Ascending aorta (tissue), 2 donors: ENCODE results near the gene GPR61. TPM values are rescaled to one million over a fixed set of nuclear protein-coding genes. Genes with fewer than 3 reads are reported as not detected.

Source experiments
- DNase-seq, 2 donors: peaks; one replicate each; pipeline ENCODE4 v3.0.0-alpha.2; 2019; ENCODE audit warnings: low spot score in 2 of 2
- H3K27ac ChIP-seq, 2 donors: fragments of 200-600 bp; sonication (generic); one replicate each; pipeline ENCODE4 v1.5.1; 2016 to 2017; ENCODE audit warnings: mild to moderate bottlenecking in 1 of 2
- H3K27me3 ChIP-seq: fragments of 200-600 bp; sonication (generic); one replicate; pipeline ENCODE4 v1.5.1; 2017
- H3K36me3 ChIP-seq, 2 donors: fragments of 200-600 bp; sonication (generic); one replicate each; pipeline ENCODE4 v1.5.1; 2016
- H3K4me1 ChIP-seq, 2 donors: fragments of 200-600 bp; sonication (generic); one replicate each; pipeline ENCODE4 v1.5.1; 2016 to 2017; ENCODE audit warnings: mild to moderate bottlenecking in 1 of 2
- H3K4me3 ChIP-seq, 2 donors: fragments of 200-600 bp; sonication (generic); one replicate each; pipeline ENCODE4 v1.5.1; 2016 to 2017; ENCODE audit warnings: mild to moderate bottlenecking in 1 of 2
- H3K9me3 ChIP-seq, 2 donors: fragments of 200-600 bp; sonication (generic); one replicate each; pipeline ENCODE4 v1.5.1; 2016
- intact Hi-C: fragments of 100-400 bp; cut with DNase I; formaldehyde crosslinking; loops from one replicate; pipeline ENCODE4 v1.15.1; 2023
- total RNA-seq: library from RNA; depleted of rRNA; stranded (reverse); fragments of >200 nt; gene quantifications from one replicate; pipeline ENCODE4 v1.1.0, GENCODE V29; 2016
- TF ChIP-seq, protein P1 (sequence below), 3 experiments: fragments of 200-600 bp in 2 of 3; fragments of 450-650 bp in 1 of 3; sonication (generic) in 2 of 3; IDR thresholded peaks; one replicate each; pipeline ENCODE4 v1.5.1; 2016 to 2019; ENCODE audit warnings: antibody characterized with exemption in 3 of 3, mild to moderate bottlenecking in 1 of 3, moderate library complexity in 1 of 3

GPR61 gene
- total RNA-seq, 1 donor from 2014 or later: not detected

- Histone ChIP-seq H3K4me3 (no peak overlapping the region), H3K27me3 (no peaks in the 10 kb centered on the region), H3K9me3 (no peaks in the 10 kb centered on the region), H3K4me1 (peaks cover 5 to 19% of the 10 kb centered on the region in 2 donors), H3K36me3 (no peaks in the 10 kb centered on the region), H3K27ac (peak overlapping the region in 1 of 2 donors; percentile 0)
- intact Hi-C loops: no loop called here
- TF ChIP-seq, protein P1, sequence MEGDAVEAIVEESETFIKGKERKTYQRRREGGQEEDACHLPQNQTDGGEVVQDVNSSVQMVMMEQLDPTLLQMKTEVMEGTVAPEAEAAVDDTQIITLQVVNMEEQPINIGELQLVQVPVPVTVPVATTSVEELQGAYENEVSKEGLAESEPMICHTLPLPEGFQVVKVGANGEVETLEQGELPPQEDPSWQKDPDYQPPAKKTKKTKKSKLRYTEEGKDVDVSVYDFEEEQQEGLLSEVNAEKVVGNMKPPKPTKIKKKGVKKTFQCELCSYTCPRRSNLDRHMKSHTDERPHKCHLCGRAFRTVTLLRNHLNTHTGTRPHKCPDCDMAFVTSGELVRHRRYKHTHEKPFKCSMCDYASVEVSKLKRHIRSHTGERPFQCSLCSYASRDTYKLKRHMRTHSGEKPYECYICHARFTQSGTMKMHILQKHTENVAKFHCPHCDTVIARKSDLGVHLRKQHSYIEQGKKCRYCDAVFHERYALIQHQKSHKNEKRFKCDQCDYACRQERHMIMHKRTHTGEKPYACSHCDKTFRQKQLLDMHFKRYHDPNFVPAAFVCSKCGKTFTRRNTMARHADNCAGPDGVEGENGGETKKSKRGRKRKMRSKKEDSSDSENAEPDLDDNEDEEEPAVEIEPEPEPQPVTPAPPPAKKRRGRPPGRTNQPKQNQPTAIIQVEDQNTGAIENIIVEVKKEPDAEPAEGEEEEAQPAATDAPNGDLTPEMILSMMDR (IDR thresholded peaks at IDR 0.05): no peak
- DNase-seq: no peak
Measured at GRCh38 chr1:109570414-109570813, 30.7 kb downstream of the GPR61 start.

DNA sequence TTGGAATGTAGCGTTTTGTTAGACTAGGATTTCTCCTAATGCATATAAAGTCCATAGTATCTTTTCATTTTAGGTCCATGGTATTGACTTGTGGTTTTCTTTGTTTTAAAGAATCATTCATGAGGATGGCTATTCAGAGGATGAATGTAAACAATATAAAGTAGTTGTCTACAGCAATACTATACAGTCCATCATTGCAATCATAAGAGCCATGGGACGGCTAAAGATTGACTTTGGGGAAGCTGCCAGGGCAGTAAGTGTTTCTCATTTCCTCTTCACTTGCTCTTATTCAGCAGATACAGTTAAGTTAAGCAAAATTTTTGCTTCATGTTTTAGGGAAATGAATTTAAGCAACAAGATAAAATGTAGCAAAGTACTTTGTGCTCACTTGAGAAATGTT is 34.1 kb downstream of the GPR61 start:
- intact Hi-C loops: no loop called here
- Histone ChIP-seq H3K27ac (no peak overlapping the region), H3K36me3 (peaks cover 5 to 6% of the 10 kb centered on the region in 2 donors), H3K4me3 (no peak overlapping the region), H3K4me1 (peaks cover 3 to 13% of the 10 kb centered on the region in 2 donors), H3K9me3 (no peaks in the 10 kb centered on the region), H3K27me3 (no peaks in the 10 kb centered on the region)
- DNase-seq: no peak
- TF ChIP-seq, protein P1 (IDR thresholded peaks at IDR 0.05): no peak

DNA sequence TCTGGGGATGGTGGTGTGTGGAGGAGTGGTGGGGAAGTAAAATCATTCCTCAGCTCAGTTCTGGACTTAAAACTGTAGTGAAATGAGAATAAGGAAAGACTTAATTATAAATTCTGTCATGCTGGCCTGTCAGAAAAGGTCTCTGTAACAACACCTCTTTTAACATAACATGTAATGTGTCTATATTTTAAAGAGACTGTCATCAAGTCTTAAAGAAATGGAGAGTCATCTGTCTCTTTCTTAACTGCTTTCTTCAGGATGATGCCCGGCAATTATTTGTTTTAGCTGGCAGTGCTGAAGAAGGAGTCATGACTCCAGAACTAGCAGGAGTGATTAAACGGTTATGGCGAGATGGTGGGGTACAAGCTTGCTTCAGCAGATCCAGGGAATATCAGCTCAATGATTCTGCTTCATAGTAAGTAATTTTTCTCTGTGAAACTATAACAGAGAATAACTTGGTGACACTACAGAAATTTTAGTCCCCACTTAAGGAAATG is 39.3 kb downstream of the GPR61 start:
- Histone ChIP-seq H3K9me3 (no peaks in the 10 kb centered on the region), H3K27me3 (no peaks in the 10 kb centered on the region), H3K27ac (peak overlapping the region; percentile 77 to 79), H3K4me1 (peaks cover 3 to 14% of the 10 kb centered on the region in 2 donors), H3K36me3 (peaks cover 15 to 46% of the 10 kb centered on the region in 2 donors), H3K4me3 (no peak overlapping the region)
- TF ChIP-seq, protein P1 (IDR thresholded peaks at IDR 0.05): no peak
- intact Hi-C loops: no loop called here
- no peak for DNase-seq

DNA sequence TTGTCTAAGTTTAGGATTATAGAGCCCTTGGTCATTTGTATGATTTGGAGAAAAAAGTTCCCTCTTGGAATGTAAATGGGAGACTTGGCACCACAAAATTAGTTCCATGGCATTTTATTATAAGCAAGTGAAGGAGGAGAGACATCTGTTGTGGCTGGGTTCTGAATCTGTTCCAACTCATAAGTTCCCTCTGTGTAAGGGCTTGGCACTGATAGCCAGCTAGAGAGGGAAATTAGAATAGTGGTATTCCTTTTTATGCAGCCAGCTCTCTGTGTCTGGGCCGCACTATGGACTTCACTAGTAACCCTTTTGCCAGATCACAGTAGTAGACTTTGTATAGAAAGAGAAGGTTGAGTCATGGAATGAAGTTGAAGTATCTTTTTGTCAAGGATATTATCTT is 39.8 kb downstream of the GPR61 start:
- DNase-seq: no peak
- no peaks in the 10 kb centered on the region for H3K9me3 ChIP-seq
- TF ChIP-seq, protein P1 (IDR thresholded peaks at IDR 0.05): no peak
- H3K4me3 ChIP-seq: no peak overlapping the region
- peak overlapping the region; percentile 77 to 79 for H3K27ac ChIP-seq
- H3K4me1 ChIP-seq: peaks cover 3 to 14% of the 10 kb centered on the region in 2 donors
- H3K36me3 ChIP-seq: peaks cover 20 to 48% of the 10 kb centered on the region in 2 donors
- H3K27me3 ChIP-seq: no peaks in the 10 kb centered on the region
- intact Hi-C loops: no loop called here

GRCh38 chr1:109582021-109582420 is 42.3 kb downstream of the GPR61 start:
- peaks cover 42 to 63% of the 10 kb centered on the region in 2 donors for H3K36me3 ChIP-seq
- TF ChIP-seq, protein P1 (IDR thresholded peaks at IDR 0.05): no peak
- peaks cover 3 to 14% of the 10 kb centered on the region in 2 donors for H3K4me1 ChIP-seq
- no peak overlapping the region for H3K27ac ChIP-seq
- intact Hi-C loops: no loop called here
- no peaks in the 10 kb centered on the region for H3K9me3 ChIP-seq
- DNase-seq: no peak
- no peaks in the 10 kb centered on the region for H3K27me3 ChIP-seq
- H3K4me3 ChIP-seq: no peak overlapping the region

- intact Hi-C loops: no loop called here
- H3K9me3 ChIP-seq: no peaks in the 10 kb centered on the region
- no peaks in the 10 kb centered on the region for H3K4me1 ChIP-seq
- no peak for DNase-seq
- no peak overlapping the region for H3K4me3 ChIP-seq
- H3K27ac ChIP-seq: no peak overlapping the region
- TF ChIP-seq, protein P1 (IDR thresholded peaks at IDR 0.05): no peak
- H3K36me3 ChIP-seq: peaks cover 44 to 81% of the 10 kb centered on the region in 2 donors
- H3K27me3 ChIP-seq: no peaks in the 10 kb centered on the region
Measured at GRCh38 chr1:109584766-109585165, 45.1 kb downstream of the GPR61 start.
